DOHH2 (cell line): ENCODE measurements around the gene PRRT3.

Source experiments
- H3F3A ChIP-seq: fragments of 200-600 bp; sonication (generic), shearing (Covaris generic); 2 replicates; pipeline ENCODE4 v1.6.0; 2016; ENCODE audit warnings: antibody characterized with exemption, mild to moderate bottlenecking; ENCODE audit not compliant: control insufficient read depth, insufficient read depth
- H3K27ac ChIP-seq: fragments of 200-600 bp; sonication (generic); 2 replicates; pipeline ENCODE4 v1.5.1; 2014; ENCODE audit warnings: low read depth, mild to moderate bottlenecking, low read length, moderate library complexity
- H3K27me3 ChIP-seq: fragments of 200-600 bp; sonication (generic); 2 replicates; pipeline ENCODE4 v1.6.1; 2014; ENCODE audit warnings: mild to moderate bottlenecking, low read length, mixed read lengths; ENCODE audit not compliant: control insufficient read depth
- H3K36me3 ChIP-seq: fragments of 200-600 bp; sonication (generic); 2 replicates; pipeline ENCODE4 v1.6.1; 2014; ENCODE audit warnings: mild to moderate bottlenecking, low read length, moderate library complexity, mixed read lengths; ENCODE audit not compliant: control insufficient read depth
- H3K4me1 ChIP-seq: fragments of 200-600 bp; sonication (generic); 2 replicates; pipeline ENCODE4 v1.6.1; 2014; ENCODE audit warnings: mild to moderate bottlenecking, low read length, mixed read lengths; ENCODE audit not compliant: control insufficient read depth
- H3K4me2 ChIP-seq: fragments of 200-600 bp; sonication (generic); 2 replicates; pipeline ENCODE4 v1.6.0; 2014; ENCODE audit warnings: mild to moderate bottlenecking, low read length, moderate library complexity
- H3K4me3 ChIP-seq: fragments of 200-600 bp; sonication (generic); 2 replicates; pipeline ENCODE4 v1.5.1; 2014; ENCODE audit warnings: mild to moderate bottlenecking, low read length, mixed read lengths
- H3K79me2 ChIP-seq: fragments of 200-600 bp; sonication (generic); 2 replicates; pipeline ENCODE4 v1.6.1; 2014; ENCODE audit warnings: mild to moderate bottlenecking, low read length, mixed read lengths; ENCODE audit not compliant: control insufficient read depth
- H3K9me2 ChIP-seq: fragments of 200-600 bp; sonication (generic); replicated peaks from 2 replicates; pipeline ENCODE4 v1.6.1; 2014; ENCODE audit warnings: mild to moderate bottlenecking, low read length, mixed read lengths; ENCODE audit not compliant: control insufficient read depth
- H3K9me3 ChIP-seq: fragments of 200-600 bp; sonication (generic); 2 replicates; pipeline ENCODE4 v1.6.1; 2014; ENCODE audit warnings: antibody characterized with exemption, low read length, mixed read lengths; ENCODE audit not compliant: control insufficient read depth, insufficient read depth
- H4K20me1 ChIP-seq: fragments of 200-600 bp; sonication (generic); 2 replicates; pipeline ENCODE4 v1.6.0; 2014; ENCODE audit warnings: low read depth, mild to moderate bottlenecking, antibody characterized with exemption, low read length, moderate library complexity; ENCODE audit not compliant: control insufficient read depth, insufficient read depth
- EZH2phosphoT487 ChIP-seq: fragments of 200-600 bp; sonication (generic); IDR thresholded peaks from 2 replicates; pipeline ENCODE4 v1.6.1; 2017; ENCODE audit warnings: borderline replicate concordance, mild to moderate bottlenecking, antibody characterized with exemption, low read length, moderate library complexity, mixed read lengths
- TF ChIP-seq, protein P1 (sequence below): fragments of 200-600 bp; sonication (generic); IDR thresholded peaks from one replicate; pipeline ENCODE4 v1.5.1; 2014; ENCODE audit warnings: antibody characterized with exemption, mild to moderate bottlenecking, low read depth, low read length; ENCODE audit not compliant: poor library complexity, severe bottlenecking

PRRT3 gene

DNA sequence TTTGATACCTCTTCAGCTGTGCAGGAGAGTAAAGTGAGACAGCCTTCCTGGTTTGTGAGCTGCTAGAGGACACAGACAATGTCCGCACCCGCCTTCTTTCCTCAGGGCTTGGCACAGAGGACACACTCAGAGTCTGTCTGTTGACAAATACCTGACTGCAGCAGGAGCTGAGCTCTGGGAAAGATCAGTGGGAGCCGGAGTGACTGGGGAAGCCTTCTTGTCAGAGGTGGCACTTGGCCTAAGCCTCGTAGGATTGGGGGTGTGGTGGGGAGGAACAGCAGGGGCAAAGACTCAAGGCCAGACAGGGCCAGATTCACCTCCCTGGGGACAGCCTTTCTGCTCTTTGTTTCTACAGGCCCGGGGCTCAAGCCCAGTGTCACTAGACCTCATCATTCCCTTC is 38.6 kb downstream of the PRRT3 start:
- H3K27ac ChIP-seq, result no peak overlapping the region
- H3K79me2 ChIP-seq, result no peaks in the 10 kb centered on the region
- no peaks in the 10 kb centered on the region for H3K9me3 ChIP-seq
- no peak overlapping the region for H3K4me2 ChIP-seq
- H3F3A ChIP-seq, result no peaks in the 10 kb centered on the region
- H4K20me1 ChIP-seq, result no peaks in the 10 kb centered on the region
- peaks cover 12% of the 10 kb centered on the region for H3K4me1 ChIP-seq
- H3K9me2 ChIP-seq, result no peaks in the 10 kb centered on the region
- TF ChIP-seq, protein P1, sequence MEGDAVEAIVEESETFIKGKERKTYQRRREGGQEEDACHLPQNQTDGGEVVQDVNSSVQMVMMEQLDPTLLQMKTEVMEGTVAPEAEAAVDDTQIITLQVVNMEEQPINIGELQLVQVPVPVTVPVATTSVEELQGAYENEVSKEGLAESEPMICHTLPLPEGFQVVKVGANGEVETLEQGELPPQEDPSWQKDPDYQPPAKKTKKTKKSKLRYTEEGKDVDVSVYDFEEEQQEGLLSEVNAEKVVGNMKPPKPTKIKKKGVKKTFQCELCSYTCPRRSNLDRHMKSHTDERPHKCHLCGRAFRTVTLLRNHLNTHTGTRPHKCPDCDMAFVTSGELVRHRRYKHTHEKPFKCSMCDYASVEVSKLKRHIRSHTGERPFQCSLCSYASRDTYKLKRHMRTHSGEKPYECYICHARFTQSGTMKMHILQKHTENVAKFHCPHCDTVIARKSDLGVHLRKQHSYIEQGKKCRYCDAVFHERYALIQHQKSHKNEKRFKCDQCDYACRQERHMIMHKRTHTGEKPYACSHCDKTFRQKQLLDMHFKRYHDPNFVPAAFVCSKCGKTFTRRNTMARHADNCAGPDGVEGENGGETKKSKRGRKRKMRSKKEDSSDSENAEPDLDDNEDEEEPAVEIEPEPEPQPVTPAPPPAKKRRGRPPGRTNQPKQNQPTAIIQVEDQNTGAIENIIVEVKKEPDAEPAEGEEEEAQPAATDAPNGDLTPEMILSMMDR, result no peak
- no peak for TF ChIP-seq EZH2phosphoT487
- no peak overlapping the region for H3K4me3 ChIP-seq
- no peaks in the 10 kb centered on the region for H3K36me3 ChIP-seq
- H3K27me3 ChIP-seq, result peaks cover 33% of the 10 kb centered on the region

- no peaks in the 10 kb centered on the region for H3F3A ChIP-seq
- H3K27me3 ChIP-seq, result peaks cover 32% of the 10 kb centered on the region
- no peaks in the 10 kb centered on the region for H3K36me3 ChIP-seq
- TF ChIP-seq, protein P1, result no peak
- no peaks in the 10 kb centered on the region for H3K9me3 ChIP-seq
- H3K79me2 ChIP-seq, result no peaks in the 10 kb centered on the region
- no peaks in the 10 kb centered on the region for H3K9me2 ChIP-seq
- no peak overlapping the region for H3K4me2 ChIP-seq
- no peaks in the 10 kb centered on the region for H4K20me1 ChIP-seq
- H3K4me3 ChIP-seq, result no peak overlapping the region
- peaks cover 12% of the 10 kb centered on the region for H3K4me1 ChIP-seq
- H3K27ac ChIP-seq, result no peak overlapping the region
Observed at GRCh38 chr3:9912294-9912935, 39.8 kb downstream of the PRRT3 start.

- TF ChIP-seq, protein P1, result no peak
- TF ChIP-seq EZH2phosphoT487, result no peak
- no peaks in the 10 kb centered on the region for H3K79me2 ChIP-seq
- H3K36me3 ChIP-seq, result no peaks in the 10 kb centered on the region
- no peaks in the 10 kb centered on the region for H3F3A ChIP-seq
- peaks cover 12% of the 10 kb centered on the region for H3K4me1 ChIP-seq
- H3K27ac ChIP-seq, result no peak overlapping the region
- H3K9me2 ChIP-seq, result no peaks in the 10 kb centered on the region
- H3K27me3 ChIP-seq, result peaks cover 29% of the 10 kb centered on the region
- no peaks in the 10 kb centered on the region for H4K20me1 ChIP-seq
- no peaks in the 10 kb centered on the region for H3K9me3 ChIP-seq
- no peak overlapping the region for H3K4me3 ChIP-seq
- H3K4me2 ChIP-seq, result no peak overlapping the region
Observed at GRCh38 chr3:9911863-9912262, 40.3 kb downstream of the PRRT3 start.
